ENCODE results near the gene RASA3. TPM values are rescaled to one million over a fixed set of nuclear protein-coding genes. Genes with fewer than 3 reads are reported as not detected.
"Not testable (repeated sequence)": the region's sequence is repeated elsewhere in the genome, so short reads cannot be mapped to it uniquely, and the experiment has no call there.

The RASA3 gene
- total RNA-seq, 3 donors from 2014 or later (not counting 1 experiment from before 2014, with no cell fraction given) = 252 to 277 (median 274) TPM

GRCh38 chr13:113991191-113991669 lies 141.2 kb downstream of the RASA3 start:
- ATAC-seq (no peak), DNase-seq (no peak)
- Mint-ChIP-seq H3K4me1 (peaks cover 16 to 27% of the 10 kb centered on the region in 2 donors), H3K27ac (no peak overlapping the region), H3K9me3 (peaks cover 0 to 8% of the 10 kb centered on the region in 2 donors), H3K4me3 (no peak overlapping the region), H3K36me3 (no peaks in the 10 kb centered on the region), H3K27me3 (ENCODE audit: low read depth in 2 of 2) (no peaks in the 10 kb centered on the region)
- intact Hi-C loops (cut with micrococcal nuclease) = no loop called here
- no peaks in the 10 kb centered on the region for H3K9me3 ChIP-seq (ENCODE audit: control insufficient read depth, insufficient read depth, low read length)
- H3K4me1 ChIP-seq (ENCODE audit: control insufficient read depth, insufficient read depth, low read length) = peaks cover 5% of the 10 kb centered on the region
- no peak overlapping the region for H3K4me3 ChIP-seq (ENCODE audit: low read length)
- WGBS (ENCODE audit: insufficient coverage) = 95% methylated on average over 10 of the region's 10 CpGs
- H3K27me3 ChIP-seq (ENCODE audit: control insufficient read depth, insufficient read depth, low read length) = no peaks in the 10 kb centered on the region
- no peak for TF ChIP-seq CTCF (IDR thresholded peaks at IDR 0.05)
- H3K27ac ChIP-seq (ENCODE audit: low read length) = no peak overlapping the region
- H3K36me3 ChIP-seq (ENCODE audit: control insufficient read depth, insufficient read depth, low read length) = peaks cover 53% of the 10 kb centered on the region

DNA sequence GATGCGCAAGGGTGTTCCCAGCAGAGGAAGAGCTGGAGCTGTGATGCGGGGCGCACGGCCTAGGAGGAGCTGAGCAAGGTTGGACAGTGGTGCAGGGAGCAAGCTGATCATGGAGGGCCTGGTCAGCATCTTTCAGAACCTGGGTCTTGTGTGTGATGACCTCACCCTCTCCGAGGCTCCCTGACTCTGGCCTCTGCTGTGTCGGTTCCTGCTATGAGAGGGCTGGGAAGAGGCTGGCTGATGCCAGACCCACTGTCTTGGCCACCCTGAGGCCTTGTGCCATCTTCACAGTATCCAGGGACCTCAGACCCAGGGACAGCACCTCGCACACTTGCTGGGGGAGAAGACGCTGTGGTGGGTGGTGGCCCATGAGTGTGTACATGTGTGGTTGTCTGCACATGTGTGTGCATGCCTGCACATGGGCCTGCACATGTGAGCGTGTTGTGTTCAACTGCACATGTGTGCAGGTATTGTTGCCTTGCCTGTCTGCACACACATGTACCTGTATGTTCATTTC lies 142.0 kb downstream of the RASA3 start:
- intact Hi-C loops (cut with micrococcal nuclease) = no loop called here
- no peaks in the 10 kb centered on the region for H3K36me3 Mint-ChIP-seq
- 96% methylated on average over 9 of the region's 9 CpGs for WGBS (ENCODE audit: insufficient coverage)
- peaks cover 0 to 8% of the 10 kb centered on the region in 2 donors for H3K9me3 Mint-ChIP-seq
- DNase-seq = no peak
- no peak for TF ChIP-seq CTCF (IDR thresholded peaks at IDR 0.05)
- H3K4me1 Mint-ChIP-seq = peaks cover 16 to 27% of the 10 kb centered on the region in 2 donors
- peaks cover 49% of the 10 kb centered on the region for H3K36me3 ChIP-seq (ENCODE audit: control insufficient read depth, insufficient read depth, low read length)
- H3K4me1 ChIP-seq (ENCODE audit: control insufficient read depth, insufficient read depth, low read length) = peaks cover 5% of the 10 kb centered on the region
- no peak overlapping the region for H3K27ac ChIP-seq (ENCODE audit: low read length)
- H3K4me3 Mint-ChIP-seq = no peak overlapping the region
- H3K27me3 ChIP-seq (ENCODE audit: control insufficient read depth, insufficient read depth, low read length) = no peaks in the 10 kb centered on the region
- H3K27ac Mint-ChIP-seq = peak overlapping the region; percentile 59 to 73
- H3K27me3 Mint-ChIP-seq (ENCODE audit: low read depth in 2 of 2) = no peaks in the 10 kb centered on the region
- no peak overlapping the region for H3K4me3 ChIP-seq (ENCODE audit: low read length)
- peak in 1 of 3 donors; percentile 26 for ATAC-seq
- H3K9me3 ChIP-seq (ENCODE audit: control insufficient read depth, insufficient read depth, low read length) = no peaks in the 10 kb centered on the region

DNA sequence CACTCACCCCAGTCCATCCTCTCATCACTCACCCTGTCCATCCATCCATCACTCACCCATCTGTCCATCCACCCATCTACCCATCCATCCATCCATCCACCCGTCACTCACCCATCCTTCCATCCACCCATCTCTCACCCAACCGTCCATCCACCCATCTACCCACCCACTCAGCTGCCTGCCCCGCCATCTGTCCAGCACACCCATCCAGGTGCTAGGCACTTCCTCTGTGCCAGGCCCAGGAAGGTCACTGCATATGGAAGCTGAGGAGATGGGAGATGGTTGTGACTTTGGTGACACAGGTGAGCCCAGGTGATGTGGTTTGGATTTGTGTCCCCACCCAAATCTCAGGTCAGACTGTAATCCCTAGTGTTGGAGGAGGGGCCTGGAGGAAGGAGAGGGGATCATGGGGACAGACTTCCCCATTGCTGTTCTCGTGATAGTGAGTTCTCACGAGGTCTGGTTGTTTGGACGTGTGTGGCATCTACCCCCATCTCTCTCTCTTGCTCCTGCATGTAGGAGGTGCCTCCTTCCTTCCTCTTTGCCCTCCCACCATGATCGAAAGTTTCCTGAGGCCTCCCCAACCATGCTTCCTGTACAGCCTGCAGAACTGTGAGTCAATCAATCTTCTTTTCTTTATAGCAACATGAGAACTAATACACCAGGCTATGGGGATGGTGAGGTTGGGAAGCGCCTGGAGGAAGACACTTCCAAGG lies 142.7 kb downstream of the RASA3 start:
- Histone ChIP-seq H3K27me3 (ENCODE audit: control insufficient read depth, insufficient read depth, low read length) (no peaks in the 10 kb centered on the region), H3K27ac (ENCODE audit: low read length) (no peak overlapping the region), H3K4me3 (ENCODE audit: low read length) (no peak overlapping the region), H3K4me1 (ENCODE audit: control insufficient read depth, insufficient read depth, low read length) (peaks cover 5% of the 10 kb centered on the region), H3K9me3 (ENCODE audit: control insufficient read depth, insufficient read depth, low read length) (no peaks in the 10 kb centered on the region), H3K36me3 (ENCODE audit: control insufficient read depth, insufficient read depth, low read length) (peaks cover 43% of the 10 kb centered on the region)
- Mint-ChIP-seq H3K9me3 (peaks cover 0 to 8% of the 10 kb centered on the region in 2 donors), H3K27me3 (ENCODE audit: low read depth in 2 of 2) (no peaks in the 10 kb centered on the region), H3K4me1 (peaks cover 16 to 27% of the 10 kb centered on the region in 2 donors), H3K4me3 (no peak overlapping the region), H3K27ac (peak overlapping the region; percentile 59 to 73), H3K36me3 (no peaks in the 10 kb centered on the region)
- 86% methylated on average over 5 of the region's 8 CpGs for WGBS (ENCODE audit: insufficient coverage)
- TF ChIP-seq CTCF (IDR thresholded peaks at IDR 0.05) = no peak
- DNase-seq = no peak
- intact Hi-C loops (cut with micrococcal nuclease) = no loop called here
- no peak for ATAC-seq

GRCh38 chr13:113988859-113989258 lies 143.6 kb downstream of the RASA3 start:
- H3K9me3 Mint-ChIP-seq; H3K4me1 ChIP-seq (ENCODE audit: control insufficient read depth, insufficient read depth, low read length); DNase-seq; H3K9me3 ChIP-seq (ENCODE audit: control insufficient read depth, insufficient read depth, low read length); H3K27ac ChIP-seq (ENCODE audit: low read length); H3K27me3 Mint-ChIP-seq (ENCODE audit: low read depth in 2 of 2); H3K36me3 Mint-ChIP-seq; H3K4me3 ChIP-seq (ENCODE audit: low read length); H3K27me3 ChIP-seq (ENCODE audit: control insufficient read depth, insufficient read depth, low read length); H3K4me3 Mint-ChIP-seq; ATAC-seq; intact Hi-C loops (cut with micrococcal nuclease): not testable (repeated sequence)
- 98% methylated on average over 6 of the region's 6 CpGs for WGBS (ENCODE audit: insufficient coverage)
- Mint-ChIP-seq H3K4me1 (peaks cover 16 to 27% of the 10 kb centered on the region in 2 donors), H3K27ac (peak overlapping the region; percentile 59 to 73)
- peaks cover 34% of the 10 kb centered on the region for H3K36me3 ChIP-seq (ENCODE audit: control insufficient read depth, insufficient read depth, low read length)

Measured in natural killer cell (primary cell).